GM21367 (cell line): ENCODE measurements around the gene GUCY1A2.

Source experiments
- ATAC-seq: cut with Tn5 transposase; IDR thresholded peaks from one replicate; pipeline ENCODE4 v1.9.1; 2021; ENCODE audit not compliant: unreplicated experiment

Gene GUCY1A2

DNA sequence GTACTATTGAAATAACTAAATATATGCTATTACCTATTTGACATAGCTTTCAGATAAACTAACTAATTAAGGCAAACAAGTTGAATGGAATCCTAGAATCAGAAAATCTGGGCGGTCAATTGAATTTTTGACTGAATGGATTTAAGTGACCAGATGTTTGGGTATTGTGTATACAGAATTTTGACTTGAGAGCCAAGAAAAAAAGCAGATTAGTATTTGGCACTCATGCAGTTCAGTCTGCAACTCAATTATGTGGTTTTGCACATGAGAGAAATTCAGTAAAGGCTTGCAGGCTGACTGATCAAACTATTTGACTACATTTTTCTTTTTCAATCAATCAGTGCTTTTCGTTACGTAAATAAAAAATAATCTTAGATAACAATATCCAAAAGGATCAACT, 254.8 kb downstream of the GUCY1A2 start:
- no peak for ATAC-seq

DNA sequence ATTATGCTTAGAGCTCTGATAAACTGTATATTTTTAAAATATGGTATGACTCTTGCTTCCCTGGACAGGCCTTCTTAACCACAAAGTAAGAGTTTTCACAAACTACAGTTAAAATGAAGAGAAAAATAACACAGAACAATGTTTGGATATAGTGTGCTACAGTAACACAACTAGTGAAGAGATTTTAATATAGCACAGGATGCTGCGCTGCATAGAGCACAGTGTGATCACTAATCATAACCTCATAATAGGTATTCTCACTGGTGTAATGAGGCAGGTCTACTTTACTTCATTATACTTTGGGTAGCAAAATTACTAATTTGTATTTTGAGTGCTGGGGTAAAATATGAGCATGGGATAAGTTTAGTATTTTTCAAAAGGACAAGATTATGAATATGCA, 256.5 kb downstream of the GUCY1A2 start:
- ATAC-seq, result no peak

DNA sequence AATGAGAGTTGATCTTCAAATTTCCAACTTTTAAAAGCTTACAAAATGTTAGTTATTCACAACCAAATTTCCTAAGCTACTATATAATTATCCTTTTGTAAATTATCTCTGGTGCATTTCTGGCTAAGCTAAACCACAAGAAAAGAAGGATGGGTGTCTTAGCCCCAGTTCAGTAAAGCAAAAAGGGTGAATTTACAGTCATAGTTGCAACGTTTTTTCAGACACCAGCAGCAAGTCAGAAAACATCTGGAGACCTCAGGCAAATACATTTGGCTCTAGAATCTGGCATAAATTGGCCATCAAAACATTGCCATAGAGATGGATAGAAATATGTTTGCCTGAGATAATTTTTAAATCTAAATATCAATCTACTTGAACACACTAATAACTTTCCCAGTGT, 257.0 kb downstream of the GUCY1A2 start:
- ATAC-seq, result no peak

DNA sequence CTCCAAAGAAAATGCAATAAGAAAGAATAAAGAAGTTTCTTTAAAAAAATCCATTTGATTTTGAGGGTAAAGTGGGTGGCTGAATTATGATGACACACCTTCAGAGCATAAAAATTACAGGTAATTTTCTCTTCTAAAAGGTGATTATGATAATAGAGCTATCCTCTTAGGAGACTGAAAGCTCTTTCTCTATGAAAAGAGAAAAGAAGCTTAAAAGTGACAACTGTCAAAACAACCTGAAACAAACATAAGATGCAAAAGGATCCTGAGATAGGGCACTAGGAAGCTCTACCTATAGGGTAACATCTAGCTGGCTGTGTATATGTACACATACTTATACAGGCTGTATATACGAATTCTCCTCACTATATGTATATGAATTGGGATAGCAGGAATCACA, 270.2 kb downstream of the GUCY1A2 start:
- no peak for ATAC-seq

DNA sequence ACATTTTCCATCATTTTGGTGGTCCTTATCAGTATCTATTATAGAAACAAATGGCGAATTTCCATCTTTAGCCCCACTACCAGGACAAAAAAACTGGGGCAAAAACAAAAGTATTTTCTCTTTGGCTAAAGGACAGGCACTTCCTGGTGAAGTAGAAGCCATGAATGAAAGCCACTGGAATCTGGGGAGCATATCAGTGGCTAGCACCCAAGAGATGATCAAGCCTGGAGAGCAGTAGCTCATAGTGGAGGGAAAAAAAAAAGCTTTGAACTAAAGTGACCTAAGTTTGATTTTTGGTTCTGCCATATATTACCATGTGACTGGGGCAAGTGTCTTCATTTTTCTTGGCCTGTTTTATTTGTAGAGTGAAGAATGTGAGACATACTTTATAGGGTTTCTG, 272.3 kb downstream of the GUCY1A2 start:
- ATAC-seq, result no peak

DNA sequence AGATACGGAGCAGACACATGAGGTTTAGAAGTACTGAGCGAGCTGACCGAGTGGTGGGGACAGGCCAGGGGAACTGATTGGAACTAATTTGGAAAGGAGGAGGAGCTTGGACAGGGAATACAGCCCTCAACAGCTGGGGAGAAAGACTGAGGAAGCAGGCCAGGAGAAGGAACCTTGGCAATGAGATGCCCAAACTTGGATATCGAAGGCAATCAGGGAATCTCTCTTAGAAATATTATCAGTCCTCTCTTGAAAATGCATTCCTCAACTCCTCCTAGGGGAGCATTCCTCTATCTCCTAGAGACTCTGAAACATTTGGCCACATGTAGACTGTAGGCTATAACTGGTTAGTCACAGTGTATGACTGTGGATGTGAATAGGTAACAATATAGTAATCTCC, 284.6 kb downstream of the GUCY1A2 start:
- no peak for ATAC-seq

DNA sequence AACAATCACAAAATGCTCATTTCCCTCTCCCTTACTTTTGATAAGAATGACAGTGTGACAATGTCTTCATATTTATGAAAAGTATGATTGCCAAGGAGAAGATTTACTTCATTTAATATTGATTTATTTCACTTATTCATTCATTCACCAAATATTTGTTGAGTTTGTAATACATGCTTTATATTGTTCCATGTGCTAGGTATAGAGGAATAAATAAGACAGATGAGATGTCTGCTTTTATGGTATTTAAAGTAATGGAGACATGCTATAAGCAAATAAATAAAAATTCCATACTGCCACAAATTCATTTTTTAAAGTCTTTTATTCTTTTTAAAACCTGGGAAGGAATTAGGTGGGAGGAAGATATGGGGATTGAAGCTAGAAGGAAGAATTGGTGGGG, 289.4 kb downstream of the GUCY1A2 start:
- no peak for ATAC-seq

DNA sequence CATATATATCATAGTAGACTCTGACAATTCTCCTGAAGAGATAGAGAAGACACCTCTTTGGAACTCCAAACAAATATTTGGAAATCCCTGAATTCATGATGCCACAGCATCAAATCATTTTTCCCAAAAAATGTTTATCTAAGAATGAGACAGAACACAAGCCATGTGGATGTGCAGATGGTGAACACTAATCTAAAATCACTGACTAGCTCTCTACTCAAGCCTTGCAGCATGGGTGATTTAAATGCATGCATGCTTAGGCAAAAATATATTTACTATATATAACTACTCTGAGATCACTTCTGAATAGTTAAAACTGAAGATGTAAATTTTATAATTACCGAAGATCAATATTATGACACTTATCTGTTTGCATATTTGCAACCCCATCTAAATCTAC, 289.9 kb downstream of the GUCY1A2 start:
- ATAC-seq, result no peak

DNA sequence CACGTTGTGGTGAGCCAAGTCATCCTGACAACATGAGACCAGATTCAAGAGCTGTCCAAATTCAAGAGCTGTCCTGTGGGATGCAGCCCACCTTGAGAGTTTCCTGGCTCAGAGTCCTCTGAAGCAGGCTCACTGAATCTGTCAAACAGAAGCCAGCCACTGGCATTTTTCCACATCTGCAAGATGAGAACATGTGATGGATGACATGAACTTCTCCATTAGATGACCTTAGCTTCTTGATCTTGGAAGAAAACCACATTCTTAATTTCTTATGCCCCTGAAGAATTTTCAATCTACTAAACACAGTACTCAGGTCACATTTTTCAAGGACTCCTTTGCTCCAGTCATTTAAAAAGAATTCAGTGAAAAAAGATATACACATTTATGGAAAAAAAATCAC, 291.0 kb downstream of the GUCY1A2 start:
- ATAC-seq, result no peak

DNA sequence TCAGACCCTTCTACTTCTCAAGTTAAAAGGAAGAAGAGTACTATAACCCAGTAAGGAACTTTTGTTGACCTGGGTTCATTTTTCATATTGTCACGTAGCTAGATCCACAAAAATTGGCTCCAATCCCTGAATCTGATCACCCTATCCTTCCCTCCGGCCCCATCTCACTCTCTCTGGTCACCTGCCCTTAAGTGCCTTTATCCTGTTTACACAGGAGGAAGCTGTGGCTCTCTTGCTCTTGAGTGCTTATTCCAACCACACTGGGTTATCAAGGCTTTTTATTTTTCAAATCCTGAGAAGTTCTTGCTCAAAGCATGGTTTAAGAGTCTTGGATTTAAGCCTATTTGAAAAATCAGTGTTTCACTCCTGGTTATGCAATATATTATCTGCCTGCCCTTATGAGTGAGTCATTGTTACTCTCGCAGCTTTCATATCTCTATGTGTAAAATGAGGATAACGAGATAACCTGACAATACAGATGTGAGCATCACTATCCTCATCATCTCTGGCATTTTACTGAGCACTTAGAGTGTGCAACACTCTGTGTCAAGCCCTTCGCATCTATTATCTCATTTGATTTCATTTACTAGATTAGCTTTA, 293.9 kb downstream of the GUCY1A2 start:
- no peak for ATAC-seq

DNA sequence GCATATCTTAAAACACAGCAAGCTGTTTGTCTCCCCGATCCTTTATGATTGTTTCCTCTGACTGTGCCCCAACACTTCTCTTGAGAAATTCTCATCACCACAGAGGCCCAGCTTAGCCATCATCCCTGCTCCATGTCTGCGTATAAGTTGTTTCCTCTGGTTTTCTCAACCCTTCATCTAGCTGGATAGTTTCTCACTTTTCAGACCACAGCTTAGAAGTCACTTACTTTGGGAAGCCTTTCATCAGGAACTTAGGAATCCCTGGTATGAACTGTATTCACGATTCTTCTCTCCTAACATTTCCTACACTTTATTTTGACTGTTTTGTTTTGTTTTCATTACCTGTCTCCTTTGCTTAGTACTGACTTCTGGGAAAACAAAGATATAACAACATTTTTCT, 295.2 kb downstream of the GUCY1A2 start:
- ATAC-seq, result no peak

DNA sequence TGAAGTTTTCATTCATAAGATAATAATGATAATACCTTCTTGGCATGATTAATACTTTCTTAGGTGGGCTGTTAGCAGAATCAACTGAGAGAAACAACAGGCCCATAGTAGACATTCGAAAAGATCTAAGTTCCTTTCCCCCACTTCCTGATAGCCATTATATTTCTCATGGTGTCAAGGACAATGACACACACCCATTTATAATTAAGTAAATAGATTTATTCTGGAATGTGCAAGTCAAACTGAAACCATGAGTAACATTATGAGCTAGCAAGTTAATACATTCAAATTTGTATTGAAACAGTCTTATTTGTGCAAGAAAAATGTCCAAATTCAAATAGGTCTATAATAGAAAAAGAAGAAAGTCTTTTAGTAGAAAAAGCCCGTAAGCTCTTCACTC, 301.1 kb downstream of the GUCY1A2 start:
- no peak for ATAC-seq

DNA sequence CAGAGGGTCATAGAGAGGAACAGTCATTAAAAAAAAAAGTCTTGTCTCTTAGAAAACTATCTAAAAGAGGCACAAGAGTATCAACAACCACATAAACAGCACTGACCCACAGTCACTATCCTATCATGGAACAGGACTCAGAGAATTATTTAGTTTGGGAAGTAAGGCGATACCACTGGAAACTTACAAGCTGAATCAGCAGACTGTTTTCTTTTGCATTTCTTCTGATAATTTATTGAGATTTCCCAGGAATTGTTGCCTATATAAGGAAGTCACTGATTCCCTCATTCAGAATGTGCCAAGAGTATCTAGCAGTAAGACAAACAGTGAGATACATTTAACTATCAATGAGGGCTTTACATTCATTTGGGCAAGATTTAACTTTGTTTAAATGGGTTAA, 304.1 kb downstream of the GUCY1A2 start:
- ATAC-seq, result no peak

DNA sequence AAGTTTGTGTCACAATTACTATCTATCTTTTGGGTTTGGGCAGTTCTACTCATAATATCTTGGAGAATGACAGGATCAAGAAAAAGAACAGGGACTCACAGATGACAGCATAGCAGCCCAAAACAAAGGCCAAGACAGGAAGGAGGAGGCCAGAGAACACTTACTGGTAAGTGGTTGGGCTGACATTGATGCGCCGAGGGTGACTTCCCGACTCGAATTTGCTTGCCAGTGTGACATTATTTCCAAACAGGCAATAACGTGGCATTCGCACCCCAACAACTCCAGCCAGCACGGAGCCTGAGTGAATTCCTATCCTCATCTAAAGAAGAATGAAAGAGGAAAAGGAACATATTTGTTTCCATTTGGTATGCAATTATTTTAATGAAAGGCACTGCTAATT, 309.9 kb downstream of the GUCY1A2 start:
- ATAC-seq, result no peak

DNA sequence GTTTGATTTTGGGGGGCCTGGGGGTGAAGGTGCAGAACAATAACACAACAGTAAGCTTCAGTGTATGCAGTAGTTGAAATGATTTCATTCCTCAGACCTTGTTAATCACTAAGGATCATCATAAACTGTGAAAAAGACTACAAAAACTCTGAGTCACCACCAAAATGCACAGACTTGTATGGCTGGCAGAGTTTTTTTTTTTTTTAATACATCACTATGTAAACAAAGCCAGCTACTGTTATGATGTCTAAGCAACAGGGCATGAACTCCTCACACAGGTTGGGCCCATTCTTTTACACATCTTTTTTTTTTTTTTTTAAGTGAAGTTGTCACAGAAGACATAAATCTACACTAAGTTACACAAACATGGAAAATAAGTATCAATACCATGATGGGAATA, 311.9 kb downstream of the GUCY1A2 start:
- ATAC-seq, result no peak

DNA sequence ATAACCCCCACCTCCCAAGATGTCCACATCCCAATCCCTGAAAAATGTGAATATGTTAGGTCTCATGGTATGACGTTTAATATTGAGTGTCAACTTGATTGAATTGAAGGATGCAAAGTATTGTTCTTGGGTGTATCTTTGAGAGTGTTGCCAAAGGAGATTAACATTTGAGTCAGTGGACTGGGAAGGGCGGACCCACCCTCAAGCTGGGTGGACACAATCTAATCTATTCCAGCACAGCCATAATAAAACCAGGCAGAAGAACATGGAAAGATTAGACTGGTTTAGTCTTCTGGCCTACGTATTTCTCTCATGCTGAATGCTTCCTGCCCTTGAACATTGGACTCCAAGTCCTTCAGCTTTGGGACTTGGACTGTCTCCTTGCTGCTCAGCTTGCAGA, 315.5 kb downstream of the GUCY1A2 start:
- ATAC-seq, result no peak

DNA sequence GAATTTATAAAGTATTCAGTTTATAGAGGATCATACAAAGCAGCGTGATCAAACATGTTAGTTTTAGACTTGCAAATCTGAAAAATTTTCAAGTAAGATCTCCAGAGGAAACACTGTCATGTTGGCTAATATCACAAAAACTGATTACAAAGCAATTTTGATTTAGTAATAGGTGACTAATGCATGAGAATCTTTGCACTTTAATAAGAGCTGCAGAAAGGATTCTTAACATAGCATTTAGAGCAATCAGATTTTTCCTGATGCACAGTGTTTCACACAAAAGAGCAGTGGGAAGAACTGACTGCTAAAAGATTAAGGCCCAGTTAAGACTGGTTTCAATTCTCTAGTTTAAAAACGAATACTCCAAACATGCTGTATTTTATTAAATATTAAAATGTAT, 321.2 kb downstream of the GUCY1A2 start:
- ATAC-seq, result no peak

DNA sequence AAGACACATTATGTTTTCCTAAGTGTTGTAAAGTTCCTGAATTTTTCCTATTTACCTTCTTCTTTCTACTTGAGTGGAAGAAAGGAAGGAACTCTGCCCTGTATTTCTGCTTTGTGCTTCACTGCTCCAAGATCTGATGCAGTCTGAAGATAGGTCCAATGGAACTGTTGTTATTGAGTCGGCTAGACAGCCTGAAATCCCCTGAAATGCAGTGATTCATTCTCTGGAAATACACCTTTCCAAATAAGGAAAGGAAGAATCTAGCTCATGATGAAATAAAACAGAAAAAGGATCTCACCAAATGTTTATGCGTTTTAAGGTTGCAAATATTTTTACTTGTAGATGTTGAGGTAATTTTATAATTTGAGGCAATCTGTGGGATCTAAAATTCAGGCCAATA, 322.8 kb downstream of the GUCY1A2 start:
- ATAC-seq, result no peak

DNA sequence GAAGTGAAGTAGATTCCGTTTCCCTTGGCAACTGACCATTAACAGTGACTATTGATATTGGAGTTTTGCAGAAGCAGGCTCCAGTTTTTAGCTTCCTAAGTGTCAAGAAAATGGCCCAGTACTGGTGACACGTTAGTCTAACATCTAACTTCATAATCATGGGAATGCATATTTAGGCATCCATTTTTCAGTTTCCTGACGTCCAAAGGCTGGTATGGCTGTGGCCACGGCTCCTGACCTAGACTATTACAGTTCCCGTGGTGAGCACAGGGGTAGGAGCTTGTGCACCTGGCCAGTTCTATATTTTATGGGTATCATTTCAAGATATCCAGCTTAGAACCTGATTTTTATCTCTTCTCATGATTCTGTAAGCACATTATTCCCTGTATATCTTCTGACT, 323.8 kb downstream of the GUCY1A2 start:
- no peak for ATAC-seq

DNA sequence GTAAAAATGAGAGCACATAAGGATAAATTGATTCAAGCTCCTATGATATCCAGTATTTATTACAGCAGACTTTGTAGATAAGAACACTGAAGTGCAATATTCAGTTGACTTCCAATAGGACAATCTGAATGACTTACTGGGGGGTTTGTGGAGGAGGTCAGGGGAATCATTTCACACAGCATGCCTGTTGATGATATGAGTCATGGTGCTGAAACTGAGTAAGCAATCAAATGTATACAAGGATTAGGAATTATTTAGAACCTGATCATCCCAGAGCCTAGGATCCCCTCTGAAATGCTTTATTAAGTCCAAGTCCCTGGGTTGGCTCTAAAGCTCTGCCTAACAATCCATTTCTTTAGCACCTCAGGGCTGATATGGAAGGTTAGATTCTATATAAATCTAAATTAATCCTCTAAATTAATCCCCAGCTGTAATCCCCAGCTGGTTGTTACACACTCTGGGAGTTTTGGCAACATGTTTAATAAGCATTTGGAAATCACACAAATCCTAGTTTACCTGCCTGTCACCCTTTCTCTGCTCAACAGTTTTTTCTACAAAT, 326.4 kb downstream of the GUCY1A2 start:
- no peak for ATAC-seq

DNA sequence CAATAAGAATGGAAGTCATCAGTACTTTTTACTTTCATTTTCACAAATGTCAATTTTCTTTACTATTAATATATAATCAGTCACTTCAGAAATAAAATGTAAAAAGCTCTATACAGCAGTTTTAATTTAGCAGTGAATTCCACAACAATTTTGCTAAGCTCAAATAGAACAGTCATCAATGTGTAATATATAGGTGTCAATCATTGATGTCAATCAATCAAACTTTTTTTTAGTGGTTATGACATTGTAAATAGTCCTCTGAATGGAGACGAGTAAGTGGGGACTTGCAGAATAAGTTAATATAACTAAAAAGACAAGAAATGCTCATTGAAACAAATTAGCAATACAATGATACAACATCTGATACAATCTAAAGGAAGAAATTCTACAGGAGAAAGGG, 327.4 kb downstream of the GUCY1A2 start:
- no peak for ATAC-seq

DNA sequence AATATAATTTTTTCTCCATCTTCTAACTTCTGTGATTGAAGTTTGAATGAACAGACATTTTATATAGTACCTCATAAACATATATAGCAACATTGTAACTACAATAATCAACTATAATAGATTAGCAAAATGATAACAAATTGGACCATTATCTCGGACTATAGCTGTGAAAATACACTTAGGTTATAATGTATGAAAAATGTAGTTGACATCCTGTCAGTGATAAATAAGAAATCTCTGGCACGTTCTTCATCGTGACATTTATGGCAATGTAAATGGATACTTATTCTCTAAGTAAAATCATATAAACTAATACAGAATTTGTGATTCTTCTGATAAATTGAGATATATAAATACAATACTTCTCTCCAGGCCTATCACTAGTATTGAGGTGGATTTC, 333.3 kb downstream of the GUCY1A2 start:
- no peak for ATAC-seq

DNA sequence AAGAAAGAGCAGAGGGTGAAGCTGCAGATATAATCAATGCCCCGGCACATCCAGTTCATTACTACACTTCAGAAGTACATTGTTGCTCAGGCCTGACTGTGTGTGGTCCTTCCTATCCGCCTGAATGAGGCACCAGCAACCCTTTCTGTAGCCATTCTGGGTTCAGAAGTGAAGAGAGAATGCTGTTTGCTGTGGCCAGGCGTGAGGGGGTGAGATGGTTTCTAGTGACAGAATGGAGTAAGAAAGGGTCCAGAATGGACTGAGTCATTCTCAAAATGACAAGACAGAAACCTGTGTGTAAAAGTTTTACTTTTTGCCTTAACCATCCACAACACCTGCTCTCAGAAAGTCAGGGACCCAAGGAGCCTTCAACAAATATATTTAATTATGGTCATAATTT, 334.8 kb downstream of the GUCY1A2 start:
- ATAC-seq, result no peak
